CD4-positive, alpha-beta T cell treated with Interleukin-2 at 100 ng/mL for 4 hours (primary cell): ENCODE measurements around the gene KLHDC8A.
A peak's percentile ranks its signal among the peaks of the same experiment; 100 is the strongest.
"Not testable (repeated sequence)": the region's sequence is repeated elsewhere in the genome, so short reads cannot be mapped to it uniquely, and the experiment has no call there.

Experiments used
- DNase-seq: peaks from one replicate; pipeline ENCODE4 v3.0.0-alpha.2; 2020; ENCODE audit warnings: low spot score

KLHDC8A gene, protein sequence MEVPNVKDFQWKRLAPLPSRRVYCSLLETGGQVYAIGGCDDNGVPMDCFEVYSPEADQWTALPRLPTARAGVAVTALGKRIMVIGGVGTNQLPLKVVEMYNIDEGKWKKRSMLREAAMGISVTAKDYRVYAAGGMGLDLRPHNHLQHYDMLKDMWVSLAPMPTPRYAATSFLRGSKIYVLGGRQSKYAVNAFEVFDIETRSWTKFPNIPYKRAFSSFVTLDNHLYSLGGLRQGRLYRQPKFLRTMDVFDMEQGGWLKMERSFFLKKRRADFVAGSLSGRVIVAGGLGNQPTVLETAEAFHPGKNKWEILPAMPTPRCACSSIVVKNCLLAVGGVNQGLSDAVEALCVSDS

DNA sequence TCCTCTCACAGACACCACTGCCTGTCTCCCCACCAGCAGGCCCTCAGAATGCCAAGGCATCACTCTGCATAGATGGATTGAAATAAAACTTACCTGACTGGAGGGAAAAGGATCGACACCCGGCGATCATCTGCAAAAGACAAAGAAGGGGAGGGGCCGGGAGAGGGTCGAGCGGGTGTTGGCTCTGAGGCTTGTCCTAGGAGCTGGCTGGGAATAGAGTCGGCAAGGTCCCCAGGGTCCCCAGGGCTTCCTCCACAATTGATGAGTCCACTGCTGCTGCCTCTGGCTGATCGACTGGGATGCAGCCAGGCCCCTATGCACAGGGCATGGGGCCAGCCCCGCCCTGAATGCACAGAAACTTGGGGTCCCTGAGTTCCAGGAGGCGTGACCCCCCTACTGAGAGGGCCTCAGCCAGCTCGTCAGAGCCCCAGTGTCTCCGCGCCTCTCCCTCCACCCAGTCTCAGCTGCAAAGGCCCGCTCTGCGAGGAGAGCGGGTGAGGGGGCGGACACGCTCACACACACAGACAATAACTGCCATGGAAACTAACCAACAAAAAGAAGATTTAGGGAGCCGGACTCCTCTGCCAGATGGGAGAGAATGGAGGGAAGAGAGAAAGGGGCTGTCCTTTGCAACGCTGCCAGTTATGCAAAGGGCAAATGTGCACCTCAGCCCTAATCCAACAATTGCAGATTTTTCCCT, at the start of gene KLHDC8A:
Gene KLHDC8A (minus strand): TSS at position 483 of the 700 bp plus-strand sequence. CDS start 13,318 bp downstream, outside the sequence.
- DNase-seq: no peak

DNA sequence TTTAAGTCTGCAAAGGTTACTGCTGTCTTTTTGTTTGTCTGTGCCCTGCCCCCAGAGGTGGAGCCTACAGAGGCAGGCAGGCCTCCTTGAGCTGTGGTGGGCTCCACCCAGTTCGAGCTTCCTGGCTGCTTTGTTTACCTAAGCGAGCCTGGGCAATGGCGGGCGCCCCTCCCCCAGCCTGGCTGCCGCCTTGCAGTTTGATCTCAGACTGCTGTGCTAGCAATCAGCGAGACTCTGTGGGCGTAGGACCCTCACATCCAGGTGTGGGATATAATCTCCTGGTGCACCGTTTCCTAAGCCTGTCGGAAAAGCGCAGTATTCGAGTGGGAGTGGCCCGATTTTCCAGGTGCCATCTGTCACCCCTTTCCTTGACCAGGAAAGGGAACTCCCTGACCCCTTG, 49.5 kb upstream of the KLHDC8A start:
- DNase-seq: not testable (repeated sequence)

DNA sequence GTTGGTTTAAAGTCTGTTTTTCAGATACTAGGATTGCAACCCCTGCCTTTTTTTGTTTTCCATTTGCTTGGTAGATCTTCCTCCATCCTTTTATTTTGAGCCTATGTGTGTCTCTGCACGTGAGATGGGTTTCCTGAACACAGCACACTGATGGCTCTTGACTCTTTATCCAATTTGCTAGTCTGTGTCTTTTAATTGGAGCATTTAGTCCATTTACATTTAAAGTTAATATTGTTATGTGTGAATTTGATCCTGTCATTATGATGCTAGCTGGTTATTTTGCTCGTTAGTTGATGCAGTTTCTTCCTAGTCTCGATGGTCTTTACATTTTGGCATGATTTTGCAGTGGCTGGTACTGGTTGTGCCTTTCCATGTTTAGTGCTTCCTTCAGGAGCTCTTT, 47.8 kb upstream of the KLHDC8A start:
- not testable (repeated sequence) for DNase-seq

DNA sequence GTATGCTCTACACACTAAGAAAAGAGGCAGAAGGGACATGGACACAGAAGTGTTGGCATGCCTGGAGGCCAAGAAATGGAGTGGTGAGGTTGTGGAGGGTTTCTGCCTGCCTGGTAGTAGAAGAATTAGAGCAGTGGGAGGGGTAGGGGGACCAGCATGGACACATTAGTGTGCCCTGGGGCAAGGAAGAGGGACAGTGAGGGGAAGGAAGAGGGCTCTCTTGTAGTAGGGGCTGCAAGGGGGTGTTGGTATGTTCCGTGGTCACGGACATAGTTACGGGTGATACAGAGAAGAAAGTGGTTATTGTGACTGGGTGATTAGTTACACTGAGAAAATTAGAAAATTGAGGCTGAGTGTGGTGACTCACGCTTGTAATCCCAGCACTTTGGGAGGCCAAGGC, 41.9 kb upstream of the KLHDC8A start:
- DNase-seq: no peak

DNA sequence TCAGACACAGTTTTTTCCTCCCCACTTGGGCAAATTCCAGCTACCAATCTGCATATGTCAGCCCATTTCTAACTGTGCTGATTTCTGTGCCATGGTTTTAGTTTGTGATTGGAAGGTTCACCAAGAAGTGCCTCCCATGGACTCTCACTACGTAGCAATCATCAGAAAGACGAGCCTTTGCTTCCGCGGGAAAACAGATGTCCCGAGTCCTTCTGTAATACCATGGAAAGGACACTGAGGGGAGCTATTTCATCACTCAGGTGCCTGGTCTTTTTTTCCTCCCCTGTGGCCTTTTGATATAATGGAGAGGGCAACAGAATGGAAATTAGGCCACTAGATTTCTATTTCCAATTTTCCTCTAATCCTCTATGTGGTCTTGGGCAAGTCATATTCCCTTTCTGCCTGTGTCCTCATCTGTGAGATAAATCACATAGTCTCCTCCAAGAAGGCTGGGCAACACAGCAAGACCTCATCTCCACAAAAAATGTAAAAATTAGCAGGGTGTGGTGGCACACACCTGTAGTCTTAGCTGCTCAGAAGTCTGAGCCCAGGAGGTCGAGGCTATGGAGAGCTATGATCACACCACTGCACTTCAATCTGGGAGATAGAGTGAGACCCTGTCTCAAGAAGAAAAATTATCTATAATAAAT, 40.4 kb upstream of the KLHDC8A start:
- peak; percentile 42 for DNase-seq

DNA sequence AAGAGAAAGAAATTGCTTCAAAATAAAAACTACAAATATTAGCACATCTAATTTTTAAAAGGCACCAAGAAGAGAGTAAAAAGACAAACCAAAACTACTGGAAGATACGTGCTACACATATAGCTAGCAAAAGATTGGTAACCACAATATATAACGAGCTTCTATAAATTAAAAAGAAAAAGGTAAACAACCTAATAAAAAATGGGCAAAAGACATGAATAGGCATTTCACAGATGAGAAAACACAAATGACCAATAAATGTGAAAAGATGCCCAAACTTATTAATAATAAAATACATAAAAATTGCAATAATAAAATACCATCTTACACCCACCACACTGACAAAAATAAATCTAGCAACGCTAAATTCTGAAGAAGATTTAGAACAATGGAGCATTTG, 38.9 kb upstream of the KLHDC8A start:
- DNase-seq: no peak

DNA sequence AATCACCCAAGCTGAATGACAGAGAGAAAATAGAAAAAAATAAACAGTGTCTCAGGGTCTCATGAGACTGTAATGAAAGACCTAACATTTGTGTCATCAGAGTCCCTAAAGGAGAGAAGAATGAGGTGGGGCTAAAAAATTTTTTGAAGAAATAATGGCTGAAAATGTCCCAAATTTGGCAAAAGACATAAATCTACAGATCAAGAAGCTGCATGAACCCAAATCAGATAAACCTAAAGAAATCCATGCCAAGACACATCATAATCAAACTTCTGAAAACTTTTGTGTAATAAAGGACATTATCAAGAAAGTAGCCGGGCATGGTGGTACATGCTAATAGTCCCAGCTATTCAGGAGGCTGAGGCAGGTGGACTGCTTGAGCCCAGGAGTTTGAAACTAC, 35.9 kb upstream of the KLHDC8A start:
- no peak for DNase-seq

DNA sequence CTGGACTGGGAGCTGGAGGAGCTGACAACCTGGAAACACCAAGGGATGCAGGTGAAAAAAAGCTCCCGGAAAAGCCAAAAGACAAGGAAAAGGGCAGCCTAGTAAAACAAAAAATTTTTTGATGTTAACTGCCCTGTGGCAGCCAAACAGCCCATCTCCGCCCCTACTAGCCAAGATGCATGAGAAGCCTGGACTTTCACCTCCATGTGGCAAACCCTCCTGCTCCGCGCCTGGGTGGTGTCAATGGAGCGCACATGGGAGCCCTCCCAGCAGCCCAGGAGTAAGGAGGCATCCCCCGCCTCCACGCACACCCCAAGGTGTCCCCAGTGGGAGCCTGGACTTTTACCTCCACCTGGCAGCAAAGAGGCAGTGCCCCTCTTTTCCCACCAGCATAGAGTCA, 34.7 kb upstream of the KLHDC8A start:
- no peak for DNase-seq

DNA sequence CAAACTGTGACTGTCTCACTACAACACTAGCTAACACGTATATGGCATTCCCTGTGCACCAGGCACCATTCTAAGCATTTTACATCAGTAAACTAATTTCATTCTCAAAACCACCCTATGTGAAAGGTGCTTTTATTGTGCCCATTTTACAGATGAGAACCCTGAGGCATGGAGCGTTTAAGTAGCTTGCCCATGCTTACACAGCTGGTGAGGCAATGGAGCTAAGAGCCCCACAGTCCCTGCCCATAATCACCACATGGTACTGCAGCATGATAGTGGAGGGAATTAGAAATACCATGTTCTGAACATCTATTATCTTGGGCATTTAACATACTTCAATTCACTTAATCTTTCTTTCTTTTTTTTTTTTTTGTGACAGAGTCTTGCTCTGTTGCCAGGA, 31.1 kb upstream of the KLHDC8A start:
- DNase-seq: no peak

DNA sequence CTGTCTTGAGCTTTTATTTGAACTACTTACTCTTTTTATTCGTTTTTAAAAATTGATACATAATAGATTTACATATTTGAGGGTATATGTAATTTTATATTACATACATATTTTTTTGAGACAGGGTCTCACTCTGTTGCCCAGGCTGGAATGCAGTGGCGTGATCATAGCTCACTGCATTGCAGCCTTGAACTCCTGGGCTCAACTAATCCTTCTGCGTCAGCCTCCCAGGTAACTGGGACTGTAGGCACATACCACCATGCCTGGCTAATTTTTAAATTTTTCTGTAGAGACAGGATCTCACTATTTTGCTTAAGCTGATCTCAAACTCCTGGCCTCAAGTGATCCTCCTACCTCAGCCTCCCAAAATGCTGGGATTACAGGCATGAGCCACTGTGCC, 26.3 kb upstream of the KLHDC8A start:
- DNase-seq: not testable (repeated sequence)

DNA sequence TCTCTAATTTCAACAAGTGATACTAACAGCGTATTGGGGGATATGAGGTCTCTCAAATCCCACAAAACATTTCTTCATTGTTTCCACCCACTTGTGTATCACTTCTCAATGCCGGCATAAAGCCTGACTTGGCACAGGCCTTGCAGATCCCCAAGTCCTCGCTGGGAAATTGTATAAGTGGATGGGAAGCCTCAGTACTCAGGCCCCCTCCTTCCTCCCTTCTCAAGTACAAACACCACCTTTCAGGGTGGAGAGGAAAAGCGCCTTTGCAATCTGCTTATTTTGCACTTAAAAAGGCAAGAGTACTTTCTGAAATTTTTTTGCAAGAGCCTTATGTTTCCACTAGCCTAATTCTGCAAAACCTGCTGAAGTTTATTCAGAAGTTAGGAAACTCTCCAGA, 25.8 kb upstream of the KLHDC8A start:
- DNase-seq: no peak

DNA sequence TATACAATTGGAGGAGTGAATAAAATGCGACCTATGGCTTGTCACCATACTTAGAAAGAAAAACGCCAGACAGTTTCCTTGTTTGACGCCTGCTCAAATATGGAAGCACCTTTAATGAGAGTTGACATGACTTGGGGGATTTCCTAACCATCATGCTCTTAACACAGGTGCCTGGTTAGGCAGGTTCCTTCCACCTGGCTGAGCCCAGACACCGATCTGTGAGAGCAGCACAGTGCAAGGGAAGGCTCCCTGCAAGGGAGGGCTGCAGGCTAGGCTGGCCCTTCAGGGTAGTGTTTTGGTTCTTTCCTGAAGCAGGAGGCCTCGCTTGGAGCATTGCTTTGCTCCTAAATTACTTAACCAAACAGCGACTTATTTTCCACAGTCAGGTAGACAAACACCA, 24.6 kb upstream of the KLHDC8A start:
- no peak for DNase-seq

DNA sequence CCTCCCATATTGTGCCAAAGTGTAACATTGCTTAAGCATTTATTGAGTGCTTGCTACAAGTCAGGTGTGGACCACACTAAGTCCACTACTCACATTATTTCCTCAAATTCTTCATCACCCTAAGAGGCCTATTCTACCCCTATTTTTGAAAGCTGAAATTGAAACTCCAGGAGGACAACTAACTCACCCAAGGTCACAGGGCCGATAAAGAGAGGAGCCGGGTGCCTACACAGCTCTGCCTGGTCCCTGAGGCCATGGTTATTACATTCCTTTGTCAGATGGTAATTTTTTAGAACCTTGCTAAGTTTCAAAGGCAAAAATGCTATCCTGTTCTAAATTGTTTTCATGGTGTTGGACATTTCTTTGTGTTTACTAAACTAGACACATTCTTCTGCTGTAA, 24.2 kb upstream of the KLHDC8A start:
- DNase-seq: no peak

DNA sequence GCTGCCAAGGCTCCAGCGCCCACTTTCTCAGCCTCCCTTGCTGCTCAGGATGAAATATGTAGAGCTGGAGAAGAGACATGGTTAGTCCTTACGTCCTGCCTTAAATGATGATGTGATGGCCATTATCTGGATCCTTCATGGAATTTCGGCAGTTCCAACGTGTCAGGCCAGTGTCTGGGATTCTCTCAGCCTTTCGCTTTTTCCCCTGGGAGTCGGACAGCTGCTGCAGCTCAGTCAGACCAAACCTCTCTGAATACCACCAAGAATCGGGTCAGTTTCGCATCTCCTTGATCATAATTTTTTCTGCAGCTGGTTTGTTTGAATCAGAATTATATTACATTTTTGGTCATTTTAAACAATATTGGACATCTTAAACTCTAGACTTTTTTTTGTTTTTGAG, 22.3 kb upstream of the KLHDC8A start:
- no peak for DNase-seq

DNA sequence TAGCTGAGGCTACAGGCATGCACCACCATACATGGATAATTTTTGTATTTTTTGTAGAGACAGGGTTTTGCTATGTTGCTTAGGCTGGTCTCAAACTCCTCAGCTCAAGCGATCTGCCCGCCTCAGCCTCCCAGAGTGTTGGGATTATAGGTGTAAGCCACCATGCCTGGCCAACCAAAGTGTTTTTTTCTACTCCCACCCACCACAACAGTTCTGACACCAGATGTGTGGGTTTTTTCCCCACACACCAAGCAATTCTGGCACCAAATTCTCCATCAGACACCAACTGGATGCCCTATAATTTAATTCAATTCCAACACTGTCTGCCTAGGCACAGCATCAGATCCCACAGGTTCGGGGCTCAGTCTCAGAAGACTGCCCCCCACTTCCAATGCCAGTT, 20.6 kb upstream of the KLHDC8A start:
- no peak for DNase-seq

DNA sequence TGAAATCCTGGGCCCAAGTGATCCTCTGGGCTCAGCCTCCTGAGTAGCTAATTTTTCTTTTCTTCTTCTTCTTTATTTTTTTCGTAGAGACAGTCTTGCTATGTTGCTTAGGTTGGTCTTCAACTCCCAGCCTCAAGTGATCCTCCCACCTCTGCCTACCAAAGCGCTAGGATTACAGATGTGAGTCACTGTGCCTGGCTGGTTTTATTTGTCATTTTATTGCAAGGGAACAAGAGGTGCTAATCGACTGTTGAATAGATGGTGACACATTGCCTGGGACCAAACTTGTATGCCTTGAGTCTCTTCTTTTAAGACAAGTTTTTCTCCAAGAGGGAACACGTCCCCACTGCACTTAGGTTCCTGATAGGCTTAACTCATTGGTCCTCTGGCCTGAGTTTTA, 20.0 kb upstream of the KLHDC8A start:
- no peak for DNase-seq

DNA sequence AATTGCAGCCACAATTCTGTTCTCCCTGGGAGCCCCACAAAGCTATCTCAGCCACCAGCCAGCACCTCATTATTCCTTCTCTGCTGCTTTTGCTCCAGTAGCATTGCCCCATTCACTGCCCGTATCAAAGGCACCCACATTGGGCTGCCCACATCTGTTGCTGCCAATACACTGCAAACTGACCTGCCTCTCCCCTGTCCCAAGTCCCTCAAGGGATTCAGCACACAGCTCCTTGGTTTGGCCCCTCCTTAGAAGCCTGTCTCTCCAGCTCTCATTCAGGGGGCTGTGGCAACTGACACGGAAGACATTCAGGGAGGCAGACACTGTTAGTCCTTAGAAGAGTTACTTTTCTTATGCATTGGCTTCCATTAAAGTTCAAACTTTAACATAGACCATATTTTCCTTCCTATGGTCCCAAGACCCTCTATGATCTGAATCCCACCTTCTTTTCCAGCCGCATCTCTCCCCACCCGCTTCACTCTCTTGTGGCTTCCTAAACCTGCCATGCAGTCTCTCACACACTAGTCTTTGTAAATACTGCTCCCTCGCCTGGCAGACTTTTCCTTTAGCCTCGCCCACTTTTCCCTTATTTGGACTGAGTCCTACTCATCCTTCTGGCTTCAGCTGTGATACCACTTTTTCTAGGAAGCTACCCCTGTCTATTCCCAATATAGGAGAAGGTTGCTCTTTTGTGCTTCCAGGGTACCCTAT, 19.3 kb upstream of the KLHDC8A start:
- DNase-seq: no peak

DNA sequence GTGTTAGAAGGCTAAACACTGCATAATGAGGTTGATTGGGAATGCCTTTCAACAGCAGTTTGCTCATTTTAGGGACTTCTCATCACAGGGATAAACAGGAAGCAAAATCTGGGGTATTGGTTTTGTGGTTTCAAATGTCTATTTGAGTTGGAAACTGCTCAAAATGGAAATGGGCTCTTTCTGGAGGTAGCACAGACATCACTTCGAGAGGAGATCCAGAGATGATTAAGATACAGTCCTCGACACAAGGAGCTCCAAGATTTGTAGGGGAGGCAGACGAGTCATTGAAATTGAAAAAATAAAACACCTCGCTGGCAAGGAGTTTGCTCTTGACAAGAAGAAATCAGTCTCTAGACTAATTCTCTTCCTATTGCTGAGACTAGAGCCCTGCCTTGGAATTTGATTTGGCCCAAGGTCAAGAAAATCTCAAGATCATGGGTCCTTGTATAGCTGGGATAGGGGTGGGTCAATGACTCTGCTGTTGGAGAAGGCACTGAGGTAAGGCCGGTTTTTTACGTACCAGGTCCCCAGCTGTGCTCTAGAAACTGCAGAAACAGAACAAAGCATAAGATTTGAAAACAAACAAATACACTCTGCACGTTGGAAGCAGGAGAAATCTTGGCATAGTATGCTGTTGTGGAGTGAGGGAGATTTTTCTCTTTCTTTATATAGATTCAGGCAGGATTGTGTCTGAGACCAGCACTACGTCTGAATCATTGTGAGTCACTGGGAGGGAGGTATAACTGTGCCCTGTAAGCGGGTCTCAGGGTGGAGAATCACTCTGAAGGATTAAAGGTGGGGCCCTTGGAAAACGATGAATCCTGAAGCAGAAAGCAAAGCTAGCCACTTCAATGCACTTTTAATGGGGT, 17.7 kb upstream of the KLHDC8A start:
- no peak for DNase-seq

DNA sequence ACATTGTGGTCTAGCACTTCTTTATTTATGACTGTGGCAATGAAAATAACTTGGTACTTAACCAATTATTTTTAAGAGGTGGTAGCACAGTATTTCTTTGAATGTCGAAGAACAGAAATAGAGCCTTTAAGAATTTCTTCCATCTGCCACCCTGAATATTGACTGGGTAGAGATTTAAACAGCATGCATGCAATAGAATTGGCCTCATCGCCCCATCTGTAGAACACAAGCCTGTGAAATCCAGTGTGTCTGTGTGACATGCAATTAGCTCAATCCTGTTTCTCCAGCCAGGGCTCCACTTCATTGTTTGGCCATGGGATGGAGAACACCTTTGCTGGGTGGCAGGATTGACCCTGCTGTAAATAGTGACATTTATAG, 17.1 kb upstream of the KLHDC8A start:
- no peak for DNase-seq

DNA sequence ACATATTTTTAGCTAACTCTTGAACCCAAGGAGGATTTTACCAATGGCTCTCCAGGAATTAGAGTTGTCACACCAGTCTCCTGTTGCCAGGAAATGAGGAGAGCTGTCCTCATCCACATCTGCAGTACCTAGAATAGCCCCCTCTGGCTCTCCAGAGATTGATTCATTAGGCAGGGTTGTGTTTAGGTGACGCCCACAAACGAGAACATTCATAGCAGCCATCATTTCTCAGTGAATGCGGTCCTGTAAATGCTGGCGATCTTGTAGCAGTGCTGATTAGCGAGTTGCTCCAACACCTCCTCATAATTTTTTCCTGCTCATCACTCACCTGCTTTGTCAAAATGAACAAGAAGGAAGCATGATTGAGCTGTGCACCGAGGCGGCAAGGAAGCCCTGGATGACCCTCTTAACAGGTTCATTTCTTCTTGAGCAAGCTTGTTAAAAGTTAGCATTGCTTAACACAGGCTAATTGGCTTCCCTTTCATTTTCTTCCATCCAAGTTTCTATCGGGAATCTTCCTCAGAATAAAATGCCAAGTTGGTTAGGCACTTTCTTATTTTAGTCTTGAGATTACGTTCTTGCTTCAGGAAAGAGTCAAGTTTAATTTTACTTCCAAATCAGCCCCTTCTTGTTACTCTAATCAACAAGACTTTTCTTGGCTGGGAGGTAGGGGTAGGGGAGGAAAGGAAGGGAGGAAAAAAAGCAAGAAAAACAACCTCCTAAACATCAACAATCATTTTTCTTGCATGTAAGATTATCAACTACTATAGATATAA, 16.5 kb upstream of the KLHDC8A start:
- no peak for DNase-seq
